OCI-LY7 (cell line): ENCODE data around the gene PLEKHG5. TPM values are rescaled to one million over a fixed set of nuclear protein-coding genes. Genes with fewer than 3 reads are reported as not detected.

Source experiments
- BruUV-seq: library from RNA; stranded (reverse); fragments of 400-500 nt; replicated peaks from 2 replicates; lab custom pipeline; 2021; lab: Mats Ljungman, UMichigan
- CTCF ChIA-PET: fragments of 300-600 bp; sonication (Branson Sonifier 250); formaldehyde crosslinking; loops from one replicate; lab custom pipeline; 2022; ENCODE audit warnings: antibody characterized with exemption; ENCODE audit not compliant: unreplicated experiment; lab: Charles Lee
- POLR2A ChIA-PET: fragments of 300-600 bp; sonication (Branson Sonifier 250); formaldehyde crosslinking; loops from one replicate; lab custom pipeline; 2022; ENCODE audit warnings: antibody characterized with exemption; lab: Charles Lee
- DNase-seq: peaks from one replicate; pipeline ENCODE4 v3.0.0-alpha.2; 2015; ENCODE audit warnings: low spot score
- H2AFZ ChIP-seq: fragments of 200-600 bp; sonication (generic), shearing (Covaris generic); 2 replicates; pipeline ENCODE4 v1.6.1; 2014; ENCODE audit warnings: mild to moderate bottlenecking, antibody characterized with exemption, low read length, moderate library complexity
- H3K27ac ChIP-seq: fragments of 200-600 bp; sonication (generic); 2 replicates; pipeline ENCODE4 v1.5.1; 2014; ENCODE audit warnings: mixed run types, low read depth, mild to moderate bottlenecking, moderate library complexity, low read length, inconsistent platforms; ENCODE audit not compliant: poor library complexity, severe bottlenecking
- H3K36me3 ChIP-seq: fragments of 200-600 bp; sonication (generic); 2 replicates; pipeline ENCODE4 v1.6.1; 2014; ENCODE audit warnings: mild to moderate bottlenecking, antibody characterized with exemption, low read length, moderate library complexity, mixed read lengths; ENCODE audit not compliant: insufficient read depth
- H3K4me1 ChIP-seq: fragments of 200-600 bp; sonication (generic); 2 replicates; pipeline ENCODE4 v1.5.1; 2014; ENCODE audit warnings: mild to moderate bottlenecking, low read length; ENCODE audit not compliant: insufficient read depth, poor library complexity, severe bottlenecking
- H3K4me2 ChIP-seq: fragments of 200-600 bp; sonication (generic); 2 replicates; pipeline ENCODE4 v1.6.1; 2014; ENCODE audit warnings: mild to moderate bottlenecking, low read length
- H3K4me3 ChIP-seq: fragments of 200-600 bp; sonication (generic); 2 replicates; pipeline ENCODE4 v1.5.1; 2014; ENCODE audit warnings: mild to moderate bottlenecking, low read depth, low read length; ENCODE audit not compliant: poor library complexity, severe bottlenecking
- H3K79me2 ChIP-seq: fragments of 200-600 bp; sonication (generic); 2 replicates; pipeline ENCODE4 v1.6.1; 2016; ENCODE audit warnings: low read depth, mild to moderate bottlenecking, low read length, moderate library complexity, mixed read lengths; ENCODE audit not compliant: insufficient read depth
- H3K9me2 ChIP-seq: fragments of 200-600 bp; sonication (generic); 2 replicates; pipeline ENCODE4 v1.6.1; 2016; ENCODE audit warnings: mild to moderate bottlenecking, low read length, mixed read lengths; ENCODE audit not compliant: insufficient read depth
- H3K9me3 ChIP-seq: fragments of 200-600 bp; sonication (generic); 2 replicates; pipeline ENCODE4 v1.6.1; 2014; ENCODE audit warnings: mild to moderate bottlenecking, mixed run types, low read length, mixed read lengths
- H4K20me1 ChIP-seq: fragments of 200-600 bp; sonication (generic); 2 replicates; pipeline ENCODE4 v1.6.1; 2014; ENCODE audit warnings: mild to moderate bottlenecking, antibody characterized with exemption, low read length, moderate library complexity, mixed read lengths; ENCODE audit not compliant: insufficient read depth
- EZH2phosphoT487 ChIP-seq: fragments of 200-600 bp; sonication (generic); IDR thresholded peaks from 2 replicates; pipeline ENCODE4 v1.6.1; 2018; ENCODE audit warnings: low read depth, borderline replicate concordance, mild to moderate bottlenecking, mixed run types, antibody characterized with exemption, low read length, moderate library complexity, mixed read lengths
- intact Hi-C: fragments of 100-400 bp; cut with micrococcal nuclease; formaldehyde crosslinking; loops from one replicate; pipeline ENCODE4 v1.10.0; 2022; ENCODE audit not compliant: unreplicated experiment
- total RNA-seq, 2 experiments: library from RNA; depleted of rRNA in 1 of 2; stranded (reverse); fragments of >200 nt in 1 of 2; shearing (Covaris generic) in 1 of 2; gene quantifications; 2 replicates each; pipeline ENCODE4 v1.2.3, GENCODE V29; 2014 to 2022
- TF ChIP-seq, protein P1 (sequence below): fragments of 200-600 bp; sonication (generic); conservative IDR thresholded peaks from 2 replicates; pipeline ENCODE4 v1.5.1; 2014; ENCODE audit warnings: mild to moderate bottlenecking, antibody characterized with exemption, low read length, moderate library complexity, mixed read lengths

The PLEKHG5 gene
- total RNA-seq, 2 experiments from 2014 or later = 1.6 to 2.4 TPM

DNA sequence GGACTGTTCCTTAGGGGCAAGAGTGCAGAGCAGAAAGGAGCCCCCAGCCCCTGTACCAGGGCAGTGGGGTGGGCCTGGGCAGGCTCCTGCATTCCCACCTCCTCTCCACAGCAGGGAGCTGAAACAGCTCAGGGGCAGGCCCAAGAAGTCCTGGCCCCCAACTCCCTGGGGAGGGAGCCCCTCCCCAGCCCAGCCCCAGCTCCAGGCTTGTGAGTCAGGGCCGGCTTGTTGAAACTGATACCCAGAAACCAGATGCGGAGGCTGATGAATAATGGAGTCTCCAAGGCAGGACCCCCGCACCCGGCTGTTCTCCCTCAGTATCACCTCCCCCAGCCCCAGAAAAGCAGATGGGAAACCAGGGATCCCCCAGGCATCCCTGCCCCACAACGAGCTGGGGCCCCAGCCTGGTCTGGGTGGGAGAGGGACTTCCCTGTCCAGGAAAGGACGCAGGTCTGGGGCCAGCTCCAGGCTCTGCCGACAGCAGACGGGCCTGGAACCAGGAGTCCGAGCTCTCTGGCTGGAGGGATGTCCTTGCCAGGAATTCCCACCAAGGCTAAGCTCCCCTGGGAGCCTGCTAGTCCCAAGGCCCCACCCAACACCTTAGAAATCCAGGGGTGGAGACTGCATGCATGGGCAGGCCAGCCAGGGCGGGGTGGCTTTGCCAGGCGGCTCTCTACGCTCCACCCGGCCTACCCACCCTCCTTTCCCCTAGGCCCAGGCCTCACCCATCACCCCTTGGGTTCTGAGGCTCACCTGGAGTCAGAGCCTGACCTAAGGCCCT lies 2.7 kb downstream of the PLEKHG5 start:
- H3K9me3 ChIP-seq = no peaks in the 10 kb centered on the region
- H4K20me1 ChIP-seq = no peaks in the 10 kb centered on the region
- POLR2A ChIA-PET = interaction anchor here (1.8 kb wide), 1 partner anchor 9 kb away, joined by 5 read pairs; no protein-coding TSS in a partner anchor
- CTCF ChIA-PET = interaction anchor here (0.6 kb wide), 1 partner anchor 479 kb away, joined by 5 read pairs; no protein-coding TSS in a partner anchor
- peaks cover 14% of the 10 kb centered on the region for H3K4me1 ChIP-seq
- intact Hi-C loops = loop anchor here (5.0 to 10.0 kb wide), 2 partner anchors 34 to 726 kb away; no protein-coding TSS in a partner anchor
- no peak overlapping the region for H3K4me2 ChIP-seq
- H3K9me2 ChIP-seq = no peaks in the 10 kb centered on the region
- no peak overlapping the region for H3K27ac ChIP-seq
- no peak for TF ChIP-seq EZH2phosphoT487
- TF ChIP-seq, protein P1, sequence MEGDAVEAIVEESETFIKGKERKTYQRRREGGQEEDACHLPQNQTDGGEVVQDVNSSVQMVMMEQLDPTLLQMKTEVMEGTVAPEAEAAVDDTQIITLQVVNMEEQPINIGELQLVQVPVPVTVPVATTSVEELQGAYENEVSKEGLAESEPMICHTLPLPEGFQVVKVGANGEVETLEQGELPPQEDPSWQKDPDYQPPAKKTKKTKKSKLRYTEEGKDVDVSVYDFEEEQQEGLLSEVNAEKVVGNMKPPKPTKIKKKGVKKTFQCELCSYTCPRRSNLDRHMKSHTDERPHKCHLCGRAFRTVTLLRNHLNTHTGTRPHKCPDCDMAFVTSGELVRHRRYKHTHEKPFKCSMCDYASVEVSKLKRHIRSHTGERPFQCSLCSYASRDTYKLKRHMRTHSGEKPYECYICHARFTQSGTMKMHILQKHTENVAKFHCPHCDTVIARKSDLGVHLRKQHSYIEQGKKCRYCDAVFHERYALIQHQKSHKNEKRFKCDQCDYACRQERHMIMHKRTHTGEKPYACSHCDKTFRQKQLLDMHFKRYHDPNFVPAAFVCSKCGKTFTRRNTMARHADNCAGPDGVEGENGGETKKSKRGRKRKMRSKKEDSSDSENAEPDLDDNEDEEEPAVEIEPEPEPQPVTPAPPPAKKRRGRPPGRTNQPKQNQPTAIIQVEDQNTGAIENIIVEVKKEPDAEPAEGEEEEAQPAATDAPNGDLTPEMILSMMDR = no peak
- no peak overlapping the region for H3K4me3 ChIP-seq
- H3K36me3 ChIP-seq = no peaks in the 10 kb centered on the region
- H2AFZ ChIP-seq = no peak overlapping the region
- no peaks in the 10 kb centered on the region for H3K79me2 ChIP-seq
- no peak for DNase-seq
- BruUV-seq = no TSS peak

DNA sequence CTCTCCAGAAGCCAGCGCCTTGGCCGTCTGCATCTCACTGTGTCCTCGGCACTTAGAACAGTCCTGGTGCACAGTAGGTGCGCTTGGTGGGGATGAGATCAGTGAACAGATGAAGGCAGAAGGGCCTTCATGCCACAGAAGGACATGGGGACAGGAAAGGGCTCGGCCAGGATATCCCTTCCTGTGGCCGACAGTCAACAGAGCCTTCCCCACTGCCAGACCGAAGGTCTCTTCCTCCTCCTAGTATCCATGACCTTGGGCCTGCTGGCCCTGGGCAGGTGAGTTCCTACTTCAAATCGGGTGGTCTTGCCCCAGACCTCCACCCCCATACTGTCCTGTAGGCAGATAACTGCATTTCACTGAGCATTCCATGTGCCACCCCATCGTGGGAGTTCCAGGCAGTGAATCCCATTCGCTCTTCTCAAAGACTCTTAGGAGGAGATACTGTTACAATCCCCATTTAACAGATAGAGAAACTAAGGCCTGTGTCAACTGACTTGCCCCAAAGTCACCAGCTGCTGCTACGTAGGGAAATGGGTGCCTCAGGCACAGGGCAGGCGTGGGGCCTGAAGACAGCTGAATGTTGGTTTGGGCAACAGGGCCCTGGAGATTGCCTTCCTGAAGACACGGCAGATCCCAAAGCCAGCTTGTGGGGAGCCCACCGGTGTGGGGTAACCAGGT lies 3.5 kb downstream of the PLEKHG5 start:
- Histone ChIP-seq H3K4me3 (no peak overlapping the region), H3K9me2 (no peaks in the 10 kb centered on the region), H3K4me1 (peaks cover 14% of the 10 kb centered on the region), H3K4me2 (no peak overlapping the region), H3K27ac (no peak overlapping the region), H4K20me1 (no peaks in the 10 kb centered on the region), H2AFZ (no peak overlapping the region), H3K79me2 (no peaks in the 10 kb centered on the region), H3K9me3 (no peaks in the 10 kb centered on the region), H3K36me3 (no peaks in the 10 kb centered on the region)
- CTCF ChIA-PET = no interaction called here
- no TSS peak for BruUV-seq
- DNase-seq = no peak
- intact Hi-C loops = loop anchor here (5.0 to 10.0 kb wide), 2 partner anchors 34 to 727 kb away; no protein-coding TSS in a partner anchor
- POLR2A ChIA-PET = no interaction called here
- no peak for TF ChIP-seq EZH2phosphoT487
- TF ChIP-seq, protein P1 = no peak
